Thyroid gland (tissue), 4 donors: ENCODE data around the gene LMOD1. TPM values are rescaled to one million over a fixed set of nuclear protein-coding genes. Genes with fewer than 3 reads are reported as not detected.
A peak's percentile ranks its signal among the peaks of the same experiment; 100 is the strongest.

Source experiments
- DNase-seq, 2 donors: peaks; one replicate each; pipeline ENCODE4 v3.0.0-alpha.2; 2019
- H3K27ac ChIP-seq, 3 donors: fragments of 200-600 bp; sonication (generic); 1 replicate in 2 of 3; 2 replicates in 1 of 3; pipeline ENCODE4 v1.5.1; 2016 to 2019; ENCODE audit warnings: mild to moderate bottlenecking in 1 of 3, moderate library complexity in 1 of 3
- H3K27me3 ChIP-seq: fragments of 200-600 bp; sonication (generic); one replicate; pipeline ENCODE4 v1.5.1; 2019
- H3K36me3 ChIP-seq, 2 donors: fragments of 200-600 bp; sonication (generic); one replicate each; pipeline ENCODE4 v1.5.1; 2016 to 2019
- H3K4me1 ChIP-seq, 2 donors: fragments of 200-600 bp; sonication (generic); one replicate each; pipeline ENCODE4 v1.5.1; 2017 to 2019
- H3K4me3 ChIP-seq, 3 donors: fragments of 200-600 bp; sonication (generic); replicated peaks in 1 of 3; 1 replicate in 2 of 3; 2 replicates in 1 of 3; pipeline ENCODE4 v1.5.1; 2016; ENCODE audit warnings: mild to moderate bottlenecking in 1 of 3
- H3K9me3 ChIP-seq: fragments of 200-600 bp; sonication (generic); one replicate; pipeline ENCODE4 v1.5.1; 2017
- CTCF ChIP-seq, 6 experiments: fragments of 200-600 bp in 3 of 6; fragments of 450-650 bp in 3 of 6; sonication (generic) in 3 of 6; IDR thresholded peaks; one replicate each; pipeline ENCODE4 v1.5.1; 2016 to 2019; ENCODE audit warnings: antibody characterized with exemption in 6 of 6, mild to moderate bottlenecking in 2 of 6, inconsistent platforms in 1 of 6, moderate library complexity in 1 of 6
- POLR2A ChIP-seq, 2 donors: fragments of 450-650 bp; IDR thresholded peaks; one replicate each; pipeline ENCODE4 v1.6.1; 2017; ENCODE audit warnings: antibody characterized with exemption in 2 of 2, mild to moderate bottlenecking in 2 of 2, moderate library complexity in 1 of 2
- WGBS, 2 donors: methylation state at CpG; one replicate each; pipeline ENCODE4 v1.1.5; 2017; 5-methylcytosine and 5-hydroxymethylcytosine counted together
- intact Hi-C: fragments of 100-400 bp; cut with DNase I; formaldehyde crosslinking; loops from one replicate; pipeline ENCODE4 v1.15.1; 2023
- total RNA-seq, 4 donors: library from RNA; depleted of rRNA; stranded (reverse); fragments of >200 nt; gene quantifications; one replicate each; pipeline ENCODE4 v1.2.3, GENCODE V29; 2016

LMOD1 gene
- total RNA-seq, 4 donors from 2014 or later: 30.6 to 50.0 (median 35.9) TPM

- no peak overlapping the region for H3K4me3 ChIP-seq
- no peak for TF ChIP-seq CTCF (IDR thresholded peaks at IDR 0.05)
- peak; percentile 57 to 66 for DNase-seq
- no peaks in the 10 kb centered on the region for H3K27me3 ChIP-seq
- intact Hi-C loops: no loop called here
- H3K4me1 ChIP-seq: peaks cover 17 to 46% of the 10 kb centered on the region in 2 donors
- WGBS, 2 donors: 79 to 88% methylated on average over 6 of the region's 6 CpGs
- no peaks in the 10 kb centered on the region for H3K36me3 ChIP-seq
- no peaks in the 10 kb centered on the region for H3K9me3 ChIP-seq
- peak overlapping the region in 1 of 3 donors; percentile 47 for H3K27ac ChIP-seq
Measured at GRCh38 chr1:201885531-201886075, 60.7 kb downstream of the LMOD1 start.

- intact Hi-C loops: no loop called here
- Histone ChIP-seq H3K4me3 (no peak overlapping the region), H3K36me3 (no peaks in the 10 kb centered on the region), H3K4me1 (peaks cover 16 to 42% of the 10 kb centered on the region in 2 donors), H3K9me3 (no peaks in the 10 kb centered on the region), H3K27ac (no peak overlapping the region), H3K27me3 (no peaks in the 10 kb centered on the region)
- WGBS, 2 donors: 43 to 67% methylated on average over 1 of the region's 1 CpG
- DNase-seq: no peak
- TF ChIP-seq POLR2A (IDR thresholded peaks at IDR 0.05) (no peak), CTCF (IDR thresholded peaks at IDR 0.05) (no peak)
Measured at GRCh38 chr1:201884425-201884824, 61.9 kb downstream of the LMOD1 start.

GRCh38 chr1:201883786-201884185 is 62.6 kb downstream of the LMOD1 start:
- Histone ChIP-seq H3K36me3 (no peaks in the 10 kb centered on the region), H3K9me3 (no peaks in the 10 kb centered on the region), H3K4me3 (no peak overlapping the region), H3K27me3 (no peaks in the 10 kb centered on the region), H3K4me1 (peaks cover 11 to 38% of the 10 kb centered on the region in 2 donors), H3K27ac (no peak overlapping the region)
- TF ChIP-seq CTCF (IDR thresholded peaks at IDR 0.05) (no peak), POLR2A (IDR thresholded peaks at IDR 0.05) (no peak)
- intact Hi-C loops: no loop called here
- 68 to 73% methylated on average over 7 of the region's 7 CpGs for WGBS, 2 donors
- no peak for DNase-seq

- WGBS, 2 donors: 82% methylated on average over 3 of the region's 3 CpGs
- no peak for TF ChIP-seq POLR2A (IDR thresholded peaks at IDR 0.05)
- TF ChIP-seq CTCF (IDR thresholded peaks at IDR 0.05): no peak
- no peak for DNase-seq
- peaks cover 11 to 37% of the 10 kb centered on the region in 2 donors for H3K4me1 ChIP-seq
- H3K9me3 ChIP-seq: no peaks in the 10 kb centered on the region
- H3K4me3 ChIP-seq: no peak overlapping the region
- H3K36me3 ChIP-seq: no peaks in the 10 kb centered on the region
- H3K27me3 ChIP-seq: no peaks in the 10 kb centered on the region
- H3K27ac ChIP-seq: no peak overlapping the region
- intact Hi-C loops: no loop called here
Measured at GRCh38 chr1:201883266-201883665, 63.1 kb downstream of the LMOD1 start.

- intact Hi-C loops: no loop called here
- Histone ChIP-seq H3K27me3 (no peaks in the 10 kb centered on the region), H3K4me1 (peaks cover 11 to 31% of the 10 kb centered on the region in 2 donors), H3K9me3 (no peaks in the 10 kb centered on the region), H3K4me3 (no peak overlapping the region), H3K27ac (no peak overlapping the region), H3K36me3 (no peaks in the 10 kb centered on the region)
- TF ChIP-seq CTCF (IDR thresholded peaks at IDR 0.05): no peak
- TF ChIP-seq POLR2A (IDR thresholded peaks at IDR 0.05): no peak
- 72 to 77% methylated on average over 2 of the region's 2 CpGs for WGBS, 2 donors
- no peak for DNase-seq
Measured at GRCh38 chr1:201882665-201883132, 63.6 kb downstream of the LMOD1 start.
